Measurements from ENCODE around the gene NUBP2.

- no peak for TF ChIP-seq CTCF (IDR thresholded peaks at IDR 0.05)
- TF ChIP-seq POLR2AphosphoS5 (IDR thresholded peaks at IDR 0.05), result no peak
Measured at GRCh38 chr16:1773703-1774447, 8.9 kb upstream of the NUBP2 start.

Data from suprapubic skin (tissue), 3 donors.